Activated naive CD8-positive, alpha-beta T cell treated with anti-CD3 and anti-CD28 coated beads, Interleukin-2, amount 50 U/mL, for 24 hours (primary cell): ENCODE measurements around the gene GATA2.
A peak's percentile ranks its signal among the peaks of the same experiment; 100 is the strongest.

Source experiments
- ATAC-seq: fragments of 150-1000 bp; cut with Tn5 transposase; one replicate; pipeline ENCODE4 v1.10.0; 2021
- DNase-seq: peaks from one replicate; pipeline ENCODE4 v3.0.0; 2021
- H3K27ac Mint-ChIP-seq: one replicate; pipeline ENCODE4 v1.8.0; 2021; ENCODE audit warnings: mild to moderate bottlenecking, mixed read lengths
- H3K27me3 Mint-ChIP-seq: one replicate; pipeline ENCODE4 v1.8.0; 2021; ENCODE audit warnings: mixed read lengths
- H3K36me3 Mint-ChIP-seq: one replicate; pipeline ENCODE4 v1.8.0; 2021; ENCODE audit warnings: low read depth, mixed read lengths
- H3K4me1 Mint-ChIP-seq: one replicate; pipeline ENCODE4 v1.8.0; 2021; ENCODE audit warnings: mixed read lengths
- H3K4me3 Mint-ChIP-seq: one replicate; pipeline ENCODE4 v1.8.0; 2021; ENCODE audit warnings: mild to moderate bottlenecking, moderate library complexity, mixed read lengths
- H3K9me3 Mint-ChIP-seq: one replicate; pipeline ENCODE4 v1.8.0; 2021; ENCODE audit warnings: mixed read lengths

Gene GATA2

DNA sequence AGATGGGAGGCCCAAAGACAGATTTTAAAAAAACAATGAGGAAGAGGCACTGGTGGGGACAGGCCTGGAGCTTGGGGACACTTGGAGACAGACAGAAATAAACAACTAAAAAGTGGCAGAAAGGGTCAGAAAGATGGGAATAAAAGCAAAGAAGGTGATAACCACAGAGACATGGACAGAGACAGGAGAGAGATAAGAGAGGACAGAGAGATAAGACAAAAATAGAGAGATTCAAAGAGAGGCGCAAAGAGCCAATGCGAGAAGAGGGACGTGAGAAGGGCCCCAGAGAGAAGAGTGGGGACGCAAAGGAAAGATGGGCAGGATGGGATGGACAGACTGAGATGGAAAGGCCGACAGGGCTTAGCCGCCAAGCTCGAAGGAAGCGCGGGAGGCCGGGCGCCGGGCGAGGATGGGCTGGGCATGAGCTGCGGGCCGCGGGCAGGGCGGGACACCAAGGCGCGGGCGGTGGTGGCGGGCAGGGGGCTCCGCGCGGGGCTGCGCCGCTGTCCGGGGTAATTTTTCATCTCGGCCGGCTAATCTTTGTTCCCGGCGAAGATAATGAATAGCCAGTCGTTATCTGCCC is 3.1 kb upstream of the GATA2 start:
- DNase-seq (no peak), ATAC-seq (no peak)
- Mint-ChIP-seq H3K36me3 (no peaks in the 10 kb centered on the region), H3K27me3 (peaks cover 63% of the 10 kb centered on the region), H3K27ac (no peak overlapping the region), H3K9me3 (no peaks in the 10 kb centered on the region), H3K4me3 (no peak overlapping the region), H3K4me1 (peaks cover 11% of the 10 kb centered on the region)

DNA sequence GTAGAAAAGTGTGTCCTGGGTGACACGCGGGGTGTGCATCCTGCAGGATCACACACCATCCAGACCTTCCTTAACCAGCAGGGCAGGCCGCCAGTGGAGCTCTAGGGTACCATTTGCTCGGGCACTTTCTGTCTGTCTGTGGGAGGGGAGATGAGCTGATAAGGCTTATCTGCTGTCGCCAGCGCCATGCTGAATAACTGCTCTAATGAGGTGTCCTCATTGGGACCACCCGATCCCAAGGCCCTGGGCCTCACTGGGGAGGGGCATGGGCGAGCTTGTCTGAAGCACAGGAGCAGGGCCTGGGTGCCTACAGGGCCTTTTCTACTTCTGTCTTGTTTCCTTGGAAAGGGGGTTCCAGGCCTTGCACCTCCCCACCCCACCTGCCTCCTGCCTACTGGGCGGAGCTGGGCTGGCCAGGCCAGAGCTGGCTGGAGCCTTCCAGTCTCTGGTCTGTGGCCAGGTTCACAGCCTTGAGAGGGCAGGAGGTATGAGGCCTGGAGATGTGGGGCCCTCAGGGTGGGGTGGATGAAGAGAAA is 2.5 kb upstream of the GATA2 start:
- DNase-seq (no peak), ATAC-seq (no peak)
- H3K27ac Mint-ChIP-seq: no peak overlapping the region
- H3K9me3 Mint-ChIP-seq: no peaks in the 10 kb centered on the region
- H3K4me1 Mint-ChIP-seq: peaks cover 14% of the 10 kb centered on the region
- no peaks in the 10 kb centered on the region for H3K36me3 Mint-ChIP-seq
- H3K4me3 Mint-ChIP-seq: no peak overlapping the region
- peaks cover 67% of the 10 kb centered on the region for H3K27me3 Mint-ChIP-seq

DNA sequence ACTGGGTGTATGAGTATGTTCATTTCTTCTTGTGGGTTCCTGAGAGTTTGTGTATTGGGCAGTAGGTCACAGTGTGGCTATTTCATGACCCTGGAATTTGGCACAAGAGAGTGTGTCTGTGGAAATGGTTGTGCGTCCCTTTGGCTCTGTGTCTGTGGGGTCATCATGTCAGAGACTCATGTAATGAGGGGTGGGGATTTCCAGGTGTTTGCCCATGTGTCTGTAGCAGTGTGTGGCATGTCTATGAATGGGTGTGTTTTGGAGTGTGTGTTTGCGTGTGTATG is 1.3 kb upstream of the GATA2 start:
- no peak for ATAC-seq
- no peak overlapping the region for H3K27ac Mint-ChIP-seq
- H3K27me3 Mint-ChIP-seq: peaks cover 69% of the 10 kb centered on the region
- no peak for DNase-seq
- H3K36me3 Mint-ChIP-seq: no peaks in the 10 kb centered on the region
- peaks cover 19% of the 10 kb centered on the region for H3K4me1 Mint-ChIP-seq
- no peaks in the 10 kb centered on the region for H3K9me3 Mint-ChIP-seq
- H3K4me3 Mint-ChIP-seq: no peak overlapping the region

DNA sequence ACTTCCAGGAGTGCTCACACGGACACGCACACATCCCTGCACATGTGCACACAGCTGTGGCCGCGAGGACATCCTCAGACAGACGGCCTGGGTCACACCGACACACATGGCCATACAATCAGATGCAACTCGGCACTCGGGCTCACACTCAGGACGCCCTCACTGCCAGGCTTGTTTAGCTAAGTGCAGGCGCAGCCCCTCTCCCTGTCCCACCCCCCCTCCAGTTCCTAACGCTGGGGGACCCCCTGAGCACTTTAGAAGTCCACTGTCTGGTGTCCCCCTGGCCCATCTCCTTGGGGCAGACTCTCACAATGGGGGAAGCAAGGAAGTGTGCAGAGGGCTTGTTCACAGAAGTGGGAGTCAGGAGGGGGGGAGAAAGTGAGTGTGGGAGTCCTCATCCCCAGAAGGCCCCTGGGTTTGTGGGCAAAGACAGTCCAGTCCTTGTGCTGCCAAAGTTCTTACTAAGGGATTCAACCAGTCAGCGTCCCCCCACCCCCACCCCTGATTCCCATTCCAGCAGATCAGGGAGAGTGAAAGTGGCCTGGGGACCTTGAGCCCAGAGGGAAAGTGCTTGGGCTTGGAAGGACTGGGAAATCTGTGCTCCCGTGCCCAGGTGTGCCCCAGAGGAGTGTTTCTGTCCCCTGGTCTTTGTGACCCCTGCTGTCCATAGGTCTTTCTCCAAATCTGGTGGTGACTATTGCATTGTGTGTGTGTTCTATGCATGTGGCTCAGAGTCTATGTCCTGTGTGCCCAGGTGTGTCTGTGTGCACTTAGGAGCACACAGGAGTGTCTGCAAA is 767 bp upstream of the GATA2 start:
- ATAC-seq (no peak), DNase-seq (no peak)
- Mint-ChIP-seq H3K36me3 (no peaks in the 10 kb centered on the region), H3K4me1 (peaks cover 19% of the 10 kb centered on the region), H3K9me3 (no peaks in the 10 kb centered on the region), H3K27me3 (peaks cover 65% of the 10 kb centered on the region), H3K4me3 (peak overlapping the region; percentile 23), H3K27ac (no peak overlapping the region)

DNA sequence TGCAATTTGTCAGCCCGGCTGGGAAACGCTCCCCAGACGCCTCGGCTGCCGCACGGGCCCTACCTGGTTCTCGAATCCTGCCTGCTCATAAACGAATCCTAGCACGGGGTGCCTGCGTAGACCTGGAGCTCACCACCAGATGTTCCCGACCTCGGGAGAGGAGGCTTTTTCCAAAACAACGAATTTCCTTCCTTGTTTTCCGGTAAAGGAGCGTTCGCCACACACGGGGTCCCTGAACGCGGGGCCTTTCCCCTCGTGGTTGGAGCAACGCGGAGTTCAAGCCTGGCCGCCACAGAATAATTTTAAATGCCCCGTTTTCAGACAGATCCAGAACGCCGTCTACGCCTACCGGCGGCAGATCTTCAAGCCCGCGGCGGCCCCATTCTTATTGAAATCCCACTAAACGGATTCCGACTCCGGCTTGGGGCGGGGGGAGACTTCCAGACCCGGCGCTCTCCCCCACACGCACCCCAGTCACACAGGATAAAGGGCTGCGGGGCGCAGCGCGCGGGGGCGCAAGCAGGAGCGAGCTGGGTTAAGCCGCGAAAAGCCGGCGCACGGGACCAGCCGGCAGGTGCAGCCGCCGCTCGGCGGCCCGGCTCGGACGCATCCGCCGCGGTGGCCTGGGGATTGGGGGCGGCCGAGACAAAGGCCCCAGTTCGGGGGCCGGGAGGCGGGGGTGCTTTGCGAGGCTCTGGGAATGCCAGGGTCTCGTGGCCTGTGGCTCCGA is 895 bp downstream of the GATA2 start:
- no peaks in the 10 kb centered on the region for H3K36me3 Mint-ChIP-seq
- no peak overlapping the region for H3K27ac Mint-ChIP-seq
- H3K27me3 Mint-ChIP-seq: peaks cover 65% of the 10 kb centered on the region
- DNase-seq (peak; percentile 15), ATAC-seq (no peak)
- H3K4me1 Mint-ChIP-seq: peaks cover 22% of the 10 kb centered on the region
- H3K9me3 Mint-ChIP-seq: no peaks in the 10 kb centered on the region
- peak overlapping the region; percentile 14 for H3K4me3 Mint-ChIP-seq

DNA sequence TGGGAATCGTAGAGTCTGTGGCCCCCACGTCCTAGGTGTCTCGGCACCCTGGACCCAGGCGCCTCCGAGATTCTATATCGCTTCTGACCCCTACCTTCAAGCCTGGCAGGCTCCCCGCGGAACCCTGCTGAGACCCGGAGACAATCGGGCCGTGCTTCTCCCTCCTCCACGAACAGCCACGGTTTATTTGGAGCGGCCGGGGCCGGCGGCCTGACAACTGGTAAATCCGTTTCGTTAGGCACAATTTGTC is 1.4 kb downstream of the GATA2 start:
- DNase-seq: no peak
- Mint-ChIP-seq H3K9me3 (no peaks in the 10 kb centered on the region), H3K36me3 (no peaks in the 10 kb centered on the region), H3K27ac (no peak overlapping the region), H3K4me3 (peak overlapping the region; percentile 14), H3K27me3 (peaks cover 66% of the 10 kb centered on the region), H3K4me1 (peaks cover 24% of the 10 kb centered on the region)
- no peak for ATAC-seq

DNA sequence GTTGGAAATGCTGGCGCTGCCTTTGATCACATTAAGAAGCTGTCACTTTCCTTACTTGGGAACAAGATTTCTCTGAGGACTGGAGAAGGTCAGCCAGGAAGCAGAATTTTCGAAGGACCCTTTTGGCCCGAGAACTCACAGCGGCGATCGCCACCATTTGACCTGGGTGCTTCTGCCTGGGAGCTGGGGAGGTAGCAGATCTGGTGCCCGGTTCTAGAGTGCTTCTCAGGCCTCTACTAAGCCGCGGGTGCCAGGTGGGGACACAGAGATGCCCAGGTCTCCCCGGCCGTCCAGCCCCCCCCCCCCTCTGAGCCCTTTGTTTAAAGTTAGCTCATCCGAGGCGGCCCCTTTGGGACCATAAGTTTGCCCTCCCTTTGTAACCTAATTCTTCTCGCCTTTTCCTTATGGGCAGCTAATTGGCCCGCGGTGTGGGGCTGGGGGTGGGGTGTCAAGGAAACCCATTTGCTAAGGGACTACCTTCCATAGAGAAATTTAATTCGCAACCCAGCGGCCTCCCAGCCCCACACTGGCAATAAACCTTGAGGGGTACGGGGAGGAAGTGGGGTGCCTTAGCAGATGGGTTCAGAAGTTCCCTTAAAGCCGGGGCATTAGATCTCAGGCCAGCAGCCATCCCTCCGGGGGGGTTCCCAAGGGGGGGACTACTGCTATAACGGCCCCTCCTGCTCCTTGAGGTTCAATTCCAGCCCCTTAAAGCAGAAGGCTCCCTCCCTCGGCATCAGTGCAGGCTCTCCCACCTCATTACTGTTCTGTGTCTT is 1.9 kb downstream of the GATA2 start:
- Mint-ChIP-seq H3K27me3 (peaks cover 70% of the 10 kb centered on the region), H3K4me3 (peak overlapping the region; percentile 14), H3K27ac (no peak overlapping the region), H3K9me3 (no peaks in the 10 kb centered on the region), H3K4me1 (peaks cover 23% of the 10 kb centered on the region), H3K36me3 (no peaks in the 10 kb centered on the region)
- DNase-seq: no peak
- ATAC-seq: no peak

DNA sequence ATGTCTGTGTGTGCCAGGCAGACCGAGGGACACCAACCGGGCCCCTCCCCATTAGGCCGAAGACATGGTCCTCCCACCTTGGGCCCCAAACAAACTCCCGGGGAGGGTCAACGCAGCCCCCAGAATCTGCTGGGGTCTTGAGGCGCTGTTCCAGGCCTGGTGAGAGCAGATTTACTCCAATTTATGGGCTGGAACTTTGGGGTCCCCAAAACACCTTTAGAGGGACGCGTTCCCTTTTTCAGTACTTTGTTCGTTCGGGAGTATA is 2.4 kb downstream of the GATA2 start:
- H3K9me3 Mint-ChIP-seq: no peaks in the 10 kb centered on the region
- ATAC-seq (no peak), DNase-seq (no peak)
- peaks cover 22% of the 10 kb centered on the region for H3K4me1 Mint-ChIP-seq
- no peaks in the 10 kb centered on the region for H3K36me3 Mint-ChIP-seq
- H3K27ac Mint-ChIP-seq: no peak overlapping the region
- H3K4me3 Mint-ChIP-seq: no peak overlapping the region
- H3K27me3 Mint-ChIP-seq: peaks cover 69% of the 10 kb centered on the region

DNA sequence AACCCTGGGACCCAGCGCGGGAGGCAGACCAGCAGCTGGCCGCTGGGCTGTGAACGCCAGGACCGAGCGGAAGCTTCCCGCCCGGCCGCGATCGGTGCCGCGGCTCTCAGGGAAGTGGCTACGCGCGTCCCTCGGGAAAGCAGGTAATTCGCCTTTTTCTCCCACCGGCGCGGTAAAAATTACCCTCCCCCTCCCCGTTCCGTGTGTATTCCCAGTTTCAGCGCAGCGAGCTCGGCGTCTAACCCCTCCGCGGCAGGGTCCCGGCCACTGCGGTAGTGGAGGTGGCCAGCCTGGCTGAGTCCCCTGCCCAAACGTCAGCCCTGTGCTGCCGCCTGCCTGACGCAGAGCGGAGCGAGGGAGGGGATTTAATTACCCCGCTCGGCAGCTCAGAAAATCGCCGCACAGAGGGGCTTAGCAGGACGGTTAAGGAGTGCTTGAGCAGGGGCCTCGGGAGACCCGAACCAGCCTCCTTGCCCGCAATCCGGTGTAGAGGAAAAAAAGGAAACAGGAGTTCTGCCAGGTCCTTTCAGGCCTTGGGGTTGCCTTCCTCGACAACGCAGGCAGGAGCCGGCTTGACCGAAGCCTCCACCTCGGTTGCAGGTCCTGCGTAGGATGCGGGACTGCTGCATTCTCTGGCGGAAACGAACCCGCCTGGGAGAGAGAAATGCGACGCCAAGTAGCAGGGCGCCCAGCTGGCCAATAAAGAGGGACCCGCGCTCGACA is 2.9 kb downstream of the GATA2 start:
- Mint-ChIP-seq H3K27ac (no peak overlapping the region), H3K4me3 (peak overlapping the region; percentile 69), H3K9me3 (no peaks in the 10 kb centered on the region), H3K36me3 (no peaks in the 10 kb centered on the region), H3K4me1 (peaks cover 24% of the 10 kb centered on the region), H3K27me3 (peaks cover 70% of the 10 kb centered on the region)
- DNase-seq (peak; percentile 17), ATAC-seq (no peak)

DNA sequence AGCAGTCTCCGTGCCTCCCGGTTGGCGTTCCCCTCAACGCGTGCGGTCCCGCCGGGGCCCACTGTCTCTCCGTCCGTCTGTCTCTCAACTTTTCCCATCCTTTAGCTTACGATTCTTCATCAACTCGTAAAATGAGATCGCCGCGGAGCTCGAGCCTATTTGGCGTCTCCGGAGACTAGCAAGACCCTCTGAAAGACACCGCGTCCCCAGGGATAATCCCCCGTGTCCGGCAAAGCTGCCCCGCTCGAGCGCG is 3.4 kb downstream of the GATA2 start:
- DNase-seq (peak; percentile 15), ATAC-seq (no peak)

DNA sequence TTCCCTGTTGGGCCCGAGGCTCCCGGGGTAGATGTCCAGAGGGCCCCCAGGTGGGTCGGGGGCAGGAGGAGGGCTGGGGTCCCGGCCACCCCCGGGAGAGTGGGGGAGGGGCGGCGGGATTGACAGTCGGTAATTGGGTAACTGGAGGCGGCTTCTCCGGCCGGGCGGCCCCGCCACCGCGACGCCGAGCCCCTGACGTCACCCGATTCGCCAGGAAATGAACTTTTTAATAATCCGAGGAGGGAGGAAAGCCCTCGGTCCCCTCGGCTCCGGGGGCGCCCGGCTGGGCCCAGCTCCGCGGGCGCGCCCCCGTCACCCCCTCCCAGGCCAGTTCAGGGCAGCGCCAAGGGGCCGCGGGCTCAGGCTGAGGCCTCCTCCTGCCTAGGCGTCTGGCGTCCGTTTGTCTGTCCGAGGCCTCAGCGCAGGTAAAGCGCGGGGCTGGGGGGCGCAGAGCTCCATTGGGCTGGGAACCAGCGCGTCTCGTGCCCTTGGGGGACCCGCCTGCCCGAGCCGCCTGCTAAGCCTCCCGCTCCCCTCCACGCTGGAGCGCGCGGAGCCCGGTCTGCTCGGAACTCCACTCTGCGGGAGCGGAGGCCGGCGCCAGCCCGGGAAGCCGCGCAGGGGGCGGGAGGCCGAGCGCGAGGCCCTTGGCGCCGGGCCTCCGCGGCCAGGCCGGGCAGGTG is 3.9 kb downstream of the GATA2 start:
- peak overlapping the region; percentile 69 for H3K4me3 Mint-ChIP-seq
- ATAC-seq: no peak
- no peaks in the 10 kb centered on the region for H3K9me3 Mint-ChIP-seq
- H3K36me3 Mint-ChIP-seq: no peaks in the 10 kb centered on the region
- H3K27ac Mint-ChIP-seq: no peak overlapping the region
- peak; percentile 40 for DNase-seq
- H3K4me1 Mint-ChIP-seq: peaks cover 24% of the 10 kb centered on the region
- H3K27me3 Mint-ChIP-seq: peaks cover 72% of the 10 kb centered on the region

More for the DNA sequence above, 3.4 kb downstream of the GATA2 start:
- Mint-ChIP-seq H3K9me3 (no peaks in the 10 kb centered on the region), H3K27ac (no peak overlapping the region), H3K4me3 (peak overlapping the region; percentile 69), H3K27me3 (peaks cover 72% of the 10 kb centered on the region), H3K36me3 (no peaks in the 10 kb centered on the region), H3K4me1 (peaks cover 24% of the 10 kb centered on the region)

DNA sequence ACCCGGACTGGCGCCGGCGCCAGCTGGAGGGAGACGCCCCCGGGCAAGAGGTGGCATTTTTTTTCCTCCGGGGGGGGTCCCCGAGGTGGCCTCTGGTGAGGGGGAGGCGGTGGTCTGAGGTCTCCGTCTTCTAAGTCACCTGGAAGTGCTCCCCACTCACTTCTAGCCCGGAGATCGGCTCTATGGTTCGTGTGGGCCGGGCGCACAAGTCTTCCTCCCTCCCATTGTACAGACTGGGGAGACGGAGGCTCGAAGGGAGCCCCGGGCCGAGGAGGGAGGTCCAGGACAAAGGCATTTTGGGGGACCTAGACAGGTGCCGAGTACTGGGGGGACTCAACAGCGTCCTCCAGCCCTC is 4.4 kb downstream of the GATA2 start:
- Mint-ChIP-seq H3K4me3 (peak overlapping the region; percentile 63), H3K4me1 (peaks cover 27% of the 10 kb centered on the region), H3K9me3 (no peaks in the 10 kb centered on the region), H3K36me3 (no peaks in the 10 kb centered on the region), H3K27me3 (peaks cover 72% of the 10 kb centered on the region), H3K27ac (no peak overlapping the region)
- peak; percentile 14 for DNase-seq
- ATAC-seq: no peak

DNA sequence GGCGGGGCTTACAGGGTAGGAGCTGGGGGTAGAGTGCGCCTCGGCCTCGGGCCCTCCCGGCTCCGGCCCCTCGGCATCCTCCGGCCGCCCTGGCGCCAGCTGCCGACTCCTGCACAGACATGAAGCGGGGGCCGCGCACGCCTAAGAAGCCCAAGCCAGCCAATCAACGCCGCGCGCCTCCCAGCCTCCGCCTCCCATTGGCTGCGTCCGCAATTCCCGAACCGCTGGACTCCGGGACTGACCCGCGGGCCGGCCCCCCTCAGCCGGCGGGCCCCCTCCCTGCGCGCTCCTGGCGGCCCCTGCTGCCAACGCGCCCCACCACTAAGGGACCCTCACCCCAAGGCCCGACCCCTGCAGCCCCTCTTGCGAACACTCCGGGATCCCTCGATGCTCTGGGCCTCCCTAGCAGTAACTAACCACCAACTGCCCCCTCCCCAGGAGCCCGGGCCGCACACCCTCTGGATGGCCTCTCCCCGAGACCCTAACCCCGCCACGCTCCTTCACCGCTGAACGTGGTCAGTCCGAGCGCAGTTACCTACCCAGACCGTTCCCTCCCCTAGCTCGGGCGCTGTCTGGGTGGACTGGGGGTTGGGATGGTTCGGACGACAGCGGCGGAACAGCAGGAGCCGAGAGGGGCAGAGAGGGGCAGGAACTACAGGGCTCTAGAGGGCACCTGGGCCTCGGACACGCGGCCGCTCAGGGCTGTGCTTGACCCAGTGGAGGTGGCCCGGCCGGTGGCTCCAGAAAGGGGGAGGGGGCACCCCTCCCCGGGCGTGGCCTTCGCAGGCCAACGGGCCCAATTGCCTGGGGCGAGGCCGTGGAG is 5.0 kb downstream of the GATA2 start:
- Mint-ChIP-seq H3K36me3 (no peaks in the 10 kb centered on the region), H3K9me3 (no peaks in the 10 kb centered on the region), H3K27ac (no peak overlapping the region), H3K27me3 (peaks cover 74% of the 10 kb centered on the region), H3K4me1 (peaks cover 33% of the 10 kb centered on the region), H3K4me3 (peak overlapping the region; percentile 75)
- ATAC-seq: peak; percentile 48
- peak; percentile 58 for DNase-seq

DNA sequence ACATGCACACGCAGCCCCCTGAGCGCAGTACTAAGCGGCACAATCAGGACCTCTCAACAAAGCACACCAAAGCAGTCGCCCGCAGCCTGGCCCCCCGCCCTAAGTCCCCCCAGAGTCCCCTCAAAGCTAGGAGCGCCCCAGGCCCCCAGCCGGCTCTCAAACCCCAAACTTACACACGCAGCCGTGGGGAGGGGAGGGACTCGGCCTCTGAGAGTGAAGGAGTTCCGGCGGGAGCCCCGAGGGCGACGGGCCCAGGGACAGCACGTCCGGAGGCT is 5.5 kb downstream of the GATA2 start:
- H3K27ac Mint-ChIP-seq: no peak overlapping the region
- H3K36me3 Mint-ChIP-seq: no peaks in the 10 kb centered on the region
- H3K4me1 Mint-ChIP-seq: peaks cover 37% of the 10 kb centered on the region
- DNase-seq (no peak), ATAC-seq (no peak)
- H3K4me3 Mint-ChIP-seq: peak overlapping the region; percentile 75
- H3K27me3 Mint-ChIP-seq: peaks cover 78% of the 10 kb centered on the region
- no peaks in the 10 kb centered on the region for H3K9me3 Mint-ChIP-seq
